Thyroid gland (tissue), 4 donors: Measurements from ENCODE around the gene TWF2.

Source experiments
- POLR2A ChIP-seq, 2 donors: fragments of 450-650 bp; IDR thresholded peaks; one replicate each; pipeline ENCODE4 v1.6.1; 2017; ENCODE audit warnings: antibody characterized with exemption in 2 of 2, mild to moderate bottlenecking in 2 of 2, moderate library complexity in 1 of 2
- TF ChIP-seq, protein P1 (sequence below), 6 experiments: fragments of 200-600 bp in 3 of 6; fragments of 450-650 bp in 3 of 6; sonication (generic) in 3 of 6; IDR thresholded peaks; one replicate each; pipeline ENCODE4 v1.5.1; 2016 to 2019; ENCODE audit warnings: antibody characterized with exemption in 6 of 6, mild to moderate bottlenecking in 2 of 6, inconsistent platforms in 1 of 6, moderate library complexity in 1 of 6

DNA sequence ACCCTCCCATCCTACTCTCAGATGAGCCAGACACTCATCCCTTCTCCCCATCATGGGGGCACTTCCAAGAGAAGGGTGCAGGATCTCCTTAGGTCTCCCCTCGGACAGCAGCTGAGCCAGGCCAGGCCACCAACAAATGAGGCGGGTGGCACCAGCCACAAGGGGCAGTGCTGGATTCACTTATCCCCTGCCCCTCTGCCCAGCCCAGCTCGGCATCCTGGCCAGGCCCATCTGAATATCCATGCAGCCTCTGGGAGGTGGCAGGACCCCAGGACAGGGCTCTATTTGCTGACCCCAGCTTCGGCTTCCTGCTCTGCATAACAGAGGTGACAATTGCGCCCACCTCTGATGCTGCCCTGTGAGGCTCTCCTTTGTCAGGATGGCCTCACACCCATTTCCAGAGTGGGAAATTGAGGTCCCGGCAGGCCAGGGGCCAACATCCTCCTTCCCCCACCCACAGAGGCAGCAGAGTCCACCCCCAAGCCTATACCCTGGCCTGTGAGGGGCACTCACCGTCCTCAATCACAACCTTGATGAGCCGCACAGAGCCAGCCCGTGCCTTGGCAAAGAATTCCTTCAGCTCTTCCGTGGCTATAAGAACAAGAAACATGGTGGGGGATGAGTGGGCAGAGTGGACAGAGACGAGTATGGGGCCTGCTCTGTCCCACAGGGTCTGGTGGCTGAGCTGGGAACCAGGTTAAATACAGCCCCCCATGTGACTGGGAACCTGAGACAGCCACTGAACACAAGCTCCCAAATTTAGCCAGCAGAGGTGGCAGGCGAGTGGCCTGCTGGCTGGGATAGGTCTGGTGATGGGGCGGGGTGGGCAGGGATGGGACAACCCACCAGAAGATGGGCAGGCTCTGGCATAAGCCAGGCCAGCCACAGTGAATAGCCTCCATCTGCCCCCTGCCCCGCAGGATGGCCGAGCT is 4.2 kb downstream of the TWF2 start:
- TF ChIP-seq, protein P1, sequence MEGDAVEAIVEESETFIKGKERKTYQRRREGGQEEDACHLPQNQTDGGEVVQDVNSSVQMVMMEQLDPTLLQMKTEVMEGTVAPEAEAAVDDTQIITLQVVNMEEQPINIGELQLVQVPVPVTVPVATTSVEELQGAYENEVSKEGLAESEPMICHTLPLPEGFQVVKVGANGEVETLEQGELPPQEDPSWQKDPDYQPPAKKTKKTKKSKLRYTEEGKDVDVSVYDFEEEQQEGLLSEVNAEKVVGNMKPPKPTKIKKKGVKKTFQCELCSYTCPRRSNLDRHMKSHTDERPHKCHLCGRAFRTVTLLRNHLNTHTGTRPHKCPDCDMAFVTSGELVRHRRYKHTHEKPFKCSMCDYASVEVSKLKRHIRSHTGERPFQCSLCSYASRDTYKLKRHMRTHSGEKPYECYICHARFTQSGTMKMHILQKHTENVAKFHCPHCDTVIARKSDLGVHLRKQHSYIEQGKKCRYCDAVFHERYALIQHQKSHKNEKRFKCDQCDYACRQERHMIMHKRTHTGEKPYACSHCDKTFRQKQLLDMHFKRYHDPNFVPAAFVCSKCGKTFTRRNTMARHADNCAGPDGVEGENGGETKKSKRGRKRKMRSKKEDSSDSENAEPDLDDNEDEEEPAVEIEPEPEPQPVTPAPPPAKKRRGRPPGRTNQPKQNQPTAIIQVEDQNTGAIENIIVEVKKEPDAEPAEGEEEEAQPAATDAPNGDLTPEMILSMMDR (IDR thresholded peaks at IDR 0.05) = no peak
- TF ChIP-seq POLR2A (IDR thresholded peaks at IDR 0.05) = no peak
